ENCODE measurements around the gene MZF1.
A peak's percentile ranks its signal among the peaks of the same experiment; 100 is the strongest.

The MZF1 gene

DNA sequence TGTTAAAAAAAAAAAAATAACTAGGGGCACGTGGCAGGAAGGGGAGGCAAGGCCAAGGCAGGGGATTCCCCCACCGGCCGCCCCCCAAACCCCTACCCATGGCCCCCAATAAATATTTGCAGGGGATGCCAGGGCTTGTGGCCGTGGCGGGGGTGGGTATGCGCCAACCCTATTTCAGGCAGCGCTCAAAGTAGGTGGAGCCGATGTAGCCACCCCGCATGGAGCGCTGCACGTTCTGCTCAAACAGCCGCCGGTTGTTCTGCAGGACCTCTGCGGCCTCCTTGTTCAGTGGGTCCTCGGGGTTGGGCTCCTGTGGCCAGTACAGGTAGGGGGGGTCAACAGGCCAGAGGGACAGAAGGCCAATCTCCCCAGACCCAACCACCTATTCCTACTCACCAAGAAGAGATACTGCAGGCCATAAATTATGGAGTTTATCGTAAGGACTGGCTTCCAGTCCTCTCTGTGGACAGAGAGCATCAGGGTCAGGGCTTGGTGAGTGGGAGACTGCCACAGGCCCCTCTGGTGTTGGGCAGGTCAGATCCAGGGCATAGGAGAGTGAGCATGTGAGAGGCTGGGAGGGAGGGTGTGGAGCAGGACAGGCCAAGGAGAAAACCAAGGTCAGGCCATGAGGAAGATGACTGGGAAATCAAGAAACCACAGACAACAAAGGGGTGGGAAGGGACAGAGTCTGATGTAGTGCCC lies 17.1 kb downstream of the MZF1 start:
- DNase-seq (ENCODE audit: low spot score), result no peak

DNA sequence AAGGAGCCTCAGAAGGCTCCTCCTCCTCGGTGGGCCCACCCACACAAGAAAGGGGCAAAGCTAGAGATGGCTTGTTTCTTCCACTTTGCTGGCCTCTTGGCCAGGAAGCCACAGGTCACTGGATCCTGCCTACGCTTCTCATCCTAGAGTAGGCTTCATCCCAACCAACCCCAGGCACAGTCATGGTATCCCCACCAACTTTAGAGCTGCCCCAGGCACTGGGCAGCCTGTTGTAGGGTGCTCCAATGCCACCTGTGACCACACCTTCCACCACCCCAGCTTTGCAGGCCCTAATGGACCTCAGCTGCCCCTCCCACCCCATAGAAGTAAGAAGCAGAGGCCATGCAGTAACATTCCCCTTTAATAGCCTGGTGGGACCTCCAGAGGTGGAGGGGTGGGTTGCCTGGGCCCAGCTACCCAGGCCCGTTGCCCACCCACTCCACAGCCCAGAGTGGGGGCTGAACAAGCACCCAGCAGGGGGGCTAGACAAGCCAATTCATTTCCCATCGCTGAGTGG lies 17.7 kb downstream of the MZF1 start:
- DNase-seq (ENCODE audit: low spot score), result no peak

DNA sequence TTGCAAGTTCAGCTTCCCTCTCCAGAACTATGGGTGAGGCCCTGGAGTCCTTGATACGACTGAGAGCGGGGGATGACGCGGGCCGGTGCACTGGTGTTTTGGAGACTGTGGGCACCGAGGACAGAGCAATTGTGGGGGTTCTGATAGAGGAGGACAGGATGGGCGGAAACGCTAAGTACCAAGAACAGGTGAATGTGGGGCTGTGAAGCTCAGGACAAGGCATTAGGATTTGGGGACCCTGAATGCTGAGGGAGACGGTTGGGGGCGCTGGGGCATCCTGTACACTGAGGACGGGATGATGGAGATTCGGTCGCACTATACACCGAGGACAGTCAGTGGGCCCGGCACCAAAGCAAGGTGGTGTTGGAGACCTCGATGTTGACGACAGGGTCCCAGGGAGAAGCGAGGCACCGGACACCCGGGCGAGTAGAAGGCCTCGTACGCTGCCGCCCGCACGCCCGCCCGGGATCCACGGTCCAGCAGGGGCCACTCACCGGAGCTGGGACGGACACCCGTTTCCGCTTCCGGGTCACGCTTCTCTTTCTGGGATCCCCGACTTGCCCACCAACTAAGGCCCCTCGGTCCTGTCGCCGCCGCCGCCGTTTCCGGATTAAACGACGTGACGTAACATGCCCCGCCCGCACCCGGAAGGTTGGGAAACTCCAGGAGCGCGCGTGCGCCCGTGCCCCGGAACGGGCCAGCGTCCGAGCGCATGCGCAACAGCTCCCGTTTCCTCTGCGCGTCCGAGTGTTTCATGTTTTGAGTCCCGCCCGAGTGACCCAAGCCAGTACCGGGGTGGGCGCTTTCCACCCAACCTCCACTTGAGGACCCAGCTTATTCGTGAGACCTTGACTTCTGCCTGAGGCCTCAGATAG lies 18.4 kb downstream of the MZF1 start, which contains the start of gene CHMP2A:
TSS of gene CHMP2A (minus strand) at position 612 of the 875 bp plus-strand sequence. CDS start 893 bp downstream, outside the sequence.
- peak; percentile 95 for DNase-seq (ENCODE audit: low spot score)

DNA sequence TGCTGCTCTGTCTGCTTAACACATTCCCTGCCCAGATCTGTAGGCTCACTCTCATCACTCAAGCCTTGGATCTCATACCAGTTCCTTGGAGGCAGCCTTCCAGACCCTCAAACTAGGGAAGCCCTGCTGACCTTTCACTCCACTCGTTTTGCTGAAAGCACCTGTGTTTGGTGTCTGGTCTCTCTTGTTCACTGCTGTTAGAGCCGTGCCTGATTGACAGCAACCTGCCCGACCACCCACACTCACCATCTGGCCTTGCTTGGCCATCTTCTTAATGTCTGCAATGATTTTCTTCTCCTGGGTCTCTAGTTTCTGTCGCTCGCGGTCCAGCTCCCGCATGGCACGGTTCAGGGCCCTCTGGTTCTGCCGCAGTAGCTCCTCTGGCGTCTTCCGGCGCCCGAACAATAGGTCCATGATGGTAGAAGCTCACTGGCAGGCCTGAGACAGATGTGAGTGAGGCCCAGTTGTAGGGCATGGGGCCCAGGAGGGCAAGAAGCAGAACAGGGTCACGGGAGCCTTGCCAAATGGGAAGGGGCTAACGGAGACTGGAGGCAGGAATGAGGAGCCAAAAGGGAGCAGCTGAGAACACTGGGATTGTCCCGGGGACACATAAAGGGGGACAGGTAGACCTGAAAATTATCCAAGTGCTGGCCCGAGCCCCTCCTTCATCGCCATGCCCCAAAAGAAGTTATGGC lies 19.2 kb downstream of the MZF1 start:
- no peak for DNase-seq (ENCODE audit: low spot score)

DNA sequence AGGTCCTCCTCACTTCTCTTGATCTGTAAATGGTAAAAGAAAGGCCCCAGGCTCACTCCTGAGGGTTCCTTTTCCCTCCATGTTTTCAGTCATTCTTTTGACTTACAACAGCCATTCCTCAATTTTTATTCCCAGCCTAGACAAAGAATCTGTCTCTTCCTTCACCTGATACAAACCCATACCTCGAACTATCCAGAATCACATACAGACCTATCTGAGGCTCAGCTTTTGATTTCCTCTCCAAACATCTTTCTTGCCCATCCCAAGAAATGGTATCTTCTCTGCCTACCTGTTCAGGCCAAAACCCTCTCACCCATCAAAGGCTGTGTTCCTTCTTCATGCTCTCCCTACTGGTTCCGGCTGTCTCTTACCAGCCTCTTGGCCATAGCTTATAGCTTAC lies 20.5 kb downstream of the MZF1 start:
- no peak for DNase-seq (ENCODE audit: low spot score)

DNA sequence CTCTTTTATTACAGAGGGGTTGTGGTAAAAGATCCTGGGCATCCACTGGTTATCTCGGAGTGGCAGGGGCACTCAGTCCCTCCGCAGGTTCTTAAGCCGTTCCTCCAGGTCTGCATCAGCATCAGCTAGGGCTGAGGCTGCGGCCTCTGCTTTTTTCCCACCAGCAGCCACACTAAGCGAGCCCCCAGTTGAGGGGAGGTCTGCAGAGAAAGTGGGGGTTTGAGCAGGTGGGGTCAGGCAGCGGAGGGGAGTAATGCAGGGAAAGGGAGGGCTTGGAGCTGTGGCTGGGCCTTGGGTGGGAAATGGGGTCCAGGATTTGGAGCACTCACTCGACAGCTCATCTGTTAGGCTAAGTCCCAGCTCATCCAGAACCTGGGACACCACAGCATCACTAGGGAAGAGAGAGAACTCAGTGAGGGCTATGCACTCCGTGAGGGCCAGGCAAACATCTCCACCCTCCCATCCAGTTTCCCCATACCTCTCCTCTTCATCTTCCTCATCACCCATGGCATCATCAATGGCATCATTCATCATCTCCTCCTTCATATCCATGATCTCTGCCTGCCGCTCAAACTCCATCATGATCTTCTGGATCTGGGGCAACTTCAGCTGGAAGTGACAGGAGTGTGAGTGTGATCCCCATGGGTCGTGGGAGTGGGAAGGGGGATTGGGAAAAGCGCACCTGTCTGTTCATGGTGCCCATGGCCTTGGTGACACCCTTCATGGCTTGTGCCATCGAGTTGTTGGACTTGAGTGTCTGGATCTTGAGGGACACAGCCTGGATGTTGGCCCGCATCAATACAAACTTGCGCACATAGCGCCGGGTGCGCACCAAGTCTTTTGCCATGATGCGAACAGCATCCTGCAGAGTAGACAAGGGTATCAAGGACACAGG lies 21.3 kb downstream of the MZF1 start:
- DNase-seq (ENCODE audit: low spot score), result no peak

DNA sequence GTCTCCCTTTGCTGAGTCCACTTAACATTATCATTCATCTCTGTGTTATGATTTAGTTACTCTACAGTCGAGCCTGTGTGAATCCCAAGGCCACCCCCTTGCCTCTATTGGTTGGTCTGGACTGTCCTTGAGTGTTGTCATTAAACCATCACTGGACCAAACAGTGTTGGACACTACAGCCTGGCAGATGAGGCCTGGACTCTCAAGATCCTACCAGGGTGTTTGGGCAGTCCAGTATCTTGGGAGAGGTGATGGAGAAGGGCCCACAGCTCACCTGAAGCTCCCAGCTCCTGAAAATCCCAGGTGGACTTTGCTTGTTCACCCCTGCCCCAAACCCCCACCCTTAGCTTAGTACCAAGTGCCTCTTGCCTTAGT lies 22.0 kb downstream of the MZF1 start:
- no peak for DNase-seq (ENCODE audit: low spot score)

DNA sequence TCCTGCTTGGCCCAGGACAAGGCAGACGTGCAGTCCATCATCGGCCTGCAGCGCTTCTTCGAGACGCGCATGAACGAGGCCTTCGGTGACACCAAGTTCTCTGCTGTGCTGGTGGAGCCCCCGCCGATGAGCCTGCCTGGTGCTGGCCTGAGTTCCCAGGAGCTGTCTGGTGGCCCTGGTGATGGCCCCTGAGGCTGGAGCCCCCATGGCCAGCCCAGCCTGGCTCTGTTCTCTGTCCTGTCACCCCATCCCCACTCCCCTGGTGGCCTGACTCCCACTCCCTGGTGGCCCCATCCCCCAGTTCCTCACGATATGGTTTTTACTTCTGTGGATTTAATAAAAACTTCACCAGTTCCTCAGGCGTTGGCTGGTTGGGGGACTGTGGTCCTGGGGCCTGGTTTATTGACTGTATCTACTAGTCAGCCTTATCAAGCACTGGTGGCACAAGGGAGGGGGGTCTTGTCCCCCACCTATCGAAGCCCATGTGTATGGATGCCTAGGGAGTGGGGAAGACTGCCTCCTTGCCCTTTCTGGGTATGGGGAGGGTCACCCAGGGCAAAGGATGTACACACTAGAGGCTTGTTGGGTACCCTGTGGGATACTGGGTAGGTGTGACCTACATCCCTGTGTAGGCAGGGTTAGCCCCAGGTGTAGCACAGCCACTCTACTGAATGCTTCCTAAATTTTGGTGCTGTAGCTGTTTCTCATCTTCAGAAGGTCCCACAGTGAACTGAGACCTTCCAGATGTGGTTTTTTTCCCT lies 22.6 kb downstream of the MZF1 start:
- no peak for DNase-seq (ENCODE audit: low spot score)

DNA sequence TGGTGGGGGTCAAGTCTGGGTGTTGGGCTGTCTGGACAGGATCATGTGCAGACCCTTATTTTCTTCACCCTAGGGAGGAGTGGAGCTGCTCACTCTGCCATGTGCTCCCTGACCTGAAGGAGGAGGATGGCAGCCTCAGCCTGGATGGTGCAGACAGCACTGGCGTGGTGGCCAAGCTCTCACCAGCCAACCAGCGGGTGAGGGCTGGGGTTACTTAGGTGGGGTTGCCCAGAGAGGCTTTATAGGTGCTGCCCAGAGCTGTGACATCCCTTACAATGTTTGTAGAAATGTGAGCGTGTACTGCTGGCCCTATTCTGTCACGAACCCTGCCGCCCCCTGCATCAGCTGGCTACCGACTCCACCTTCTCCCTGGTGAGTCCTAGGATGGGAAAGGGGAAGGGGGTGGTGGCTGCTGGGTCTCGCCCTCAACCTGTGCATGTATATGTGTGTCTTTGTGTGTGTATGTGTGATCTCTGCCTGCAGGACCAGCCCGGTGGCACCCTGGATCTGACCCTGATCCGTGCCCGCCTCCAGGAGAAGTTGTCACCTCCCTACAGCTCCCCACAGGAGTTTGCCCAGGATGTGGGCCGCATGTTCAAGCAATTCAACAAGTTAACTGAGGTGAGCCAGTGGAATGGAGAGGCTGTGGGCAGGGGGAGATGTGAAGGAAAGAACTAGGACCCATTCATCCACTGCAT lies 23.3 kb downstream of the MZF1 start:
- no peak for DNase-seq (ENCODE audit: low spot score)

DNA sequence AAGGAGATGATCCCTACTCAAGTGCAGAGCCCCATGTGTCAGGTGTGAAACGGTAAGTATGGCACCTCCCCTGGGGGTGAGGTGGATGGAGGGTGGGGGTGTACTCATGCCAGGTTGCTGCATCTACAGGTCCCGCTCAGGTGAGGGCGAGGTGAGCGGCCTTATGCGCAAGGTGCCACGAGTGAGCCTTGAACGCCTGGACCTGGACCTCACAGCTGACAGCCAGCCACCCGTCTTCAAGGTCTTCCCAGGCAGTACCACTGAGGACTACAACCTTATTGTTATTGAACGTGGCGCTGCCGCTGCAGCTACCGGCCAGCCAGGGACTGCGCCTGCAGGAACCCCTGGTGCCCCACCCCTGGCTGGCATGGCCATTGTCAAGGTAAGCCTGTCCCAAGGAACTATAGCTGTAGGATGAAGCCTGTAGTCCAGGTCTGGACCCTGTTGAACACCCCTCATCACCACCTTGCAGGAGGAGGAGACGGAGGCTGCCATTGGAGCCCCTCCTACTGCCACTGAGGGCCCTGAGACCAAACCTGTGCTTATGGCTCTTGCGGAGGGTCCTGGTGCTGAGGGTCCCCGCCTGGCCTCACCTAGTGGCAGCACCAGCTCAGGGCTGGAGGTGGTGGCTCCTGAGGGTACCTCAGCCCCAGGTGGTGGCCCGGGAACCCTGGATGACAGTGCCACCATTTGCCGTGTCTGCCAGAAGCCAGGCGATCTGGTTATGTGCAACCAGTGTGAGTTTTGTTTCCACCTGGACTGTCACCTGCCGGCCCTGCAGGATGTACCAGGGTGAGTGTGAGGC lies 24.1 kb downstream of the MZF1 start:
- no peak for DNase-seq (ENCODE audit: low spot score)

DNA sequence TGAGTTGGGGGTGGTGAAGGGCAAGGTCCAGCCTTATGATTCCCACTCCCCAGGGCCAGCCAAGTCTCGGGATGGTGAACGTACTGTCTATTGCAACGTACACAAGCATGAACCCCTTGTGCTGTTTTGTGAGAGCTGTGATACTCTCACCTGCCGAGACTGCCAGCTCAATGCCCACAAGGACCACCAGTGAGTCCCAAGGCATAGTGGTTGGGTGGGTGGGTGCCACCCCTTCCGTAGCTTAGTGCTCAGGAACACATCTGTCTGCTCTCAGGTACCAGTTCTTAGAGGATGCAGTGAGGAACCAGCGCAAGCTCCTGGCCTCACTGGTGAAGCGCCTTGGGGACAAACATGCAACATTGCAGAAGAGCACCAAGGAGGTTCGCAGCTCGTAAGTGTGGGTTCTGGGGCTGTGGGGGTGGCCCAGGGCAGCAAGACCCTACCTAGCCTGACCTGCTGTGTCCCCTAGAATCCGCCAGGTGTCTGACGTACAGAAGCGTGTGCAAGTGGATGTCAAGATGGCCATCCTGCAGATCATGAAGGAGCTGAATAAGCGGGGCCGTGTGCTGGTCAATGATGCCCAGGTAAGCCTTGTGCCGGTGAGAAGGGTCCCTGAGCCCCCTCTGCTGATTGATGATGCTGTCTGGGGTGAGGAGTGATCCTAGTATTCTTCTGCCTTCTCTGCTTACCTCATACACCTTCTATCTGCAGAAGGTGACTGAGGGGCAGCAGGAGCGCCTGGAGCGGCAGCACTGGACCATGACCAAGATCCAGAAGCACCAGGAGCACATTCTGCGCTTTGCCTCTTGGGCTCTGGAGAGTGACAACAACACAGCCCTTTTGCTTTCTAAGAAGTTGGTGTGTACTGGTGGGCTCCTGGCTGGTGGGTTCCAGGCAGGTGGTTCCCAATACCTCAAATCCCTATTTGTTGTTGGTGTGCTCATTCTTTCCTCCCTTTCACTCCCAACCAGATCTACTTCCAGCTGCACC lies 25.5 kb downstream of the MZF1 start:
- no peak for DNase-seq (ENCODE audit: low spot score)

DNA sequence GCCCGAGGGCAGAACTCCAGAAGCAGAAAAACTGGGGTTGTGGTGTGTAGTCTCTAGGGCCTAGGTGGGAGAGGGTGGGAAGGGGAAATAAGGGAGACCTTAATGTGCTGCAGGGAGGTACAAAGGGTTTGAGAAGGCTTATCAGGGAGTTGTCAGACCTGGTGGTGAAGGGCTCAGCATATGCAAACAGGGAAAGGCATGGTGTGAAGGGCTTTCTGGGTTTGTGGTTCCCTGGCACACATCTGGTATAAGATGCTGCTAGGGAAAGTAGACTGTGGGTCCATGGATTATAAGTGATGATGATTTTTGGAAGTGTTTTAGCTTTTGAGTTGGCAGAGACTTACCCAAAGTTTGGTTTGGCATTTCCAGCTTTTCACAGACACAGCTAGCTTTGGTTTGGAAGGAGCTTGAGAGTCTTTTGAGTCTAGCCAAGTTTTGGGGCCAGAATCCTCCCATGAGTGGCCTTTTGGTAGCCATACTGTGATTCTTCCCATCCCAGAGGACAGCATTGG lies 27.1 kb downstream of the MZF1 start:
- no peak for DNase-seq (ENCODE audit: low spot score)

DNA sequence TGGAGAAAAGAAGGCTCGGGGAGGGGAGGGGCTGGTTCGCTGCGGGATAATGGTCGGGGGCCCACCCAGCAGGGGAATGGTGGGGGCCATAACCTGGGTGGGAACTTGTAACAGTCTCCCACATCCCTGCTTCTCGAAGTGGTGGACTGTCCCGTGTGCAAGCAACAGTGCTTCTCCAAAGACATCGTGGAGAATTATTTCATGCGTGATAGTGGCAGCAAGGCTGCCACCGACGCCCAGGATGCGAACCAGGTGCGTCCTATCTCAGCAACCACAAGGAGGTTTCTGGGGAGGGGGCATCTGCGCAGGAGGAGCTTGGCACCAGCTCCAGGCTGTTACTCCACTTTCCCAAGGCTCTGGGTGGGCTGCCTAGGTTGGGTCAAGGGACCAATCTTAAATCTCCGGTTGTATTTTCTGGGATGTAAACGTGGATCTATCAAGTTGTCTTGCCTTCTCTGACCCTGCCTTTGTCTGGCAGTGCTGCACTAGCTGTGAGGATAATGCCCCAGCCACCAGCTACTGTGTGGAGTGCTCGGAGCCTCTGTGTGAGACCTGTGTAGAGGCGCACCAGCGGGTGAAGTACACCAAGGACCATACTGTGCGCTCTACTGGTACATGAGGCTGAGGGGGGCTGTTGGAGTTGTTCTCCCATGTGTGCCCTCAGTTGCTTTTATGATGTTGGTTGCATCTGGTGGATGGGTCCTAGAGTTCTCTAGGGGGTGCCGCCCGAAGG lies 27.7 kb downstream of the MZF1 start:
- DNase-seq (ENCODE audit: low spot score), result no peak

DNA sequence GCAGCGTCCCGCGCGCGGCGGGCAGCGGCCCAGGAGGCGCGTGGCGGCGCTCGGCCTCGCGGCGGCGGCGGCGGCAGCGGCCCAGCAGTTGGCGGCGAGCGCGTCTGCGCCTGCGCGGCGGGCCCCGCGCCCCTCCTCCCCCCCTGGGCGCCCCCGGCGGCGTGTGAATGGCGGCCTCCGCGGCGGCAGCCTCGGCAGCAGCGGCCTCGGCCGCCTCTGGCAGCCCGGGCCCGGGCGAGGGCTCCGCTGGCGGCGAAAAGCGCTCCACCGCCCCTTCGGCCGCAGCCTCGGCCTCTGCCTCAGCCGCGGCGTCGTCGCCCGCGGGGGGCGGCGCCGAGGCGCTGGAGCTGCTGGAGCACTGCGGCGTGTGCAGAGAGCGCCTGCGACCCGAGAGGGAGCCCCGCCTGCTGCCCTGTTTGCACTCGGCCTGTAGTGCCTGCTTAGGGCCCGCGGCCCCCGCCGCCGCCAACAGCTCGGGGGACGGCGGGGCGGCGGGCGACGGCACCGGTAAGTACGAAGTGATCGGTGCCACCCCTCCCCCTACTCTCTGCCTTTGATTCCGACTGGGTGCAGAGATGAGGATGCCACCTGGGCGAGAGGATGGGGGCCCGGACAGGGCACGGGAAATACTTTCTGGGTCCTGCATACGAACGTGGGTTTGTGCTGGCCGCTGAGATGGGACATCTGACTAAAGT lies 28.4 kb downstream of the MZF1 start:
- peak; percentile 59 for DNase-seq (ENCODE audit: low spot score)

DNA sequence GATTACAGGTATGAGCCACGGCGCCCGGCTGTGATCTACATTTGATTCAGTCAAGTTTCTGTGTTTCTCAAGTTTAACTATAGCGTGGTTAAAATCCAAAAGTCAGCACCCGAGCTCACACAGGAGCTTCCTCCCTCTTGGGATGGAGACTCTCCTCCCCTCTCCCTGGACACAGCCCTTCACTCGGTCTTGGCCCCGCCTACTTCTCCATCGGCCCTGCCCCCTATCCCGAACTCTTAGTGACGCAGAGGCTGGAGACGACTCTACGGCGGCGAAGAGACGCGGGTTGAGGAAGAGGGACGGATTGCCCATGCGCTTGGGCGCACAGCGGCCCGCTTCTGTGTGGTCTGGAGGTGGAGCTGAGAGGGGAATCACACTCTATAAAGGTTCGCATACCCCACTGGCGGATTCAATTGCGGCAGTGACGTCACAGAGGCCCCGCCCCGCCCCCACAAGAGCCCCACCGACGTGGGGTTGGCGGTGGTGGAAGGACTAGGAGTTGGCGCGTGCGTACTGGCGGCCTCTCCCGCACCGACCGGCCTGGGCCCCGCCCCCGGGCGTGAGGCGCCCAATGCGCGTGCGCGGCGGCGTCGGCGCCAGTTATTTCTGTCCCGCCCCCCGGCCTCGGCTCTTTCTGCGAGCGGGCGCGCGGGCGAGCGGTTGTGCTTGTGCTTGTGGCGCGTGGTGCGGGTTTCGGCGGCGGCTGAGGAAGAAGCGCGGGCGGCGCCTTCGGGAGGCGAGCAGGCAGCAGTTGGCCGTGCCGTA lies 29.1 kb downstream of the MZF1 start, which contains the start of gene TRIM28:
TSS of gene TRIM28 (plus strand) at position 239 of the 765 bp plus-strand sequence. CDS start 694 bp downstream, outside the sequence.
- peak; percentile 98 for DNase-seq (ENCODE audit: low spot score)

Measured in hematopoietic multipotent progenitor cell treated with erythropoietin and hydrocortisone succinate and interleukin-3 and kit ligand, for 15 days (in vitro differentiated cells).